ENCODE results near the gene NDUFS1.
"Not testable (repeated sequence)": the region's sequence is repeated elsewhere in the genome, so short reads cannot be mapped to it uniquely, and the experiment has no call there.

Gene NDUFS1

DNA sequence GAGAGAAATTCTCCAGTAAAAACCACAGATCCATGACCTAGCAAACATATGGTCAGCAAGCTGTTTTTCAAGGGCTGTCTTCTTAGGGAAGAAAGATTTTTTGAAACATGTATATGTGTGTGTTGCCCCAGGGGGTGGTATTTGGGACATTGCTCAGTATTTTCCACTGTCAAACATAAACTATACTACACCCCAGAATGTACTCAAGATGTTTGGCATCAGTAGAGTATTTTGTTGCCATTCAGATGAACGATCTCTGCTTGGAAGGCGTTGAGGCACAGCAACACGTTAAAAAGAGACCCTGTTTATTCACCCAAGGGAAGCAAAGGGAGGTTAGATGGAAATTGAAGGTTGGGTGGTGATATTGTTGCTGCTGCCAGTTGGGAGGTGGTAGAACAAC is 30.4 kb upstream of the NDUFS1 start:
- Histone ChIP-seq H3K4me2 (ENCODE audit: low read length) (no peak overlapping the region), H3K4me1 (ENCODE audit: low read length) (peaks cover 10% of the 10 kb centered on the region), H3K36me3 (replicated peaks; ENCODE audit: low read depth, low read length) (no peaks in the 10 kb centered on the region), H3K27me3 (ENCODE audit: low read depth, low read length) (no peaks in the 10 kb centered on the region), H4K20me1 (ENCODE audit: insufficient read depth, low read length) (no peaks in the 10 kb centered on the region), H2AFZ (ENCODE audit: low read depth, low read length) (no peak overlapping the region), H3K9ac (ENCODE audit: low read length) (no peak overlapping the region), H3K27ac (ENCODE audit: low read length) (no peak overlapping the region), H3K9me3 (ENCODE audit: insufficient read depth, low read length) (no peaks in the 10 kb centered on the region), H3K79me2 (ENCODE audit: low read length) (no peaks in the 10 kb centered on the region), H3K4me3 (ENCODE audit: low read length) (no peak overlapping the region)
- TF ChIP-seq, protein P1, sequence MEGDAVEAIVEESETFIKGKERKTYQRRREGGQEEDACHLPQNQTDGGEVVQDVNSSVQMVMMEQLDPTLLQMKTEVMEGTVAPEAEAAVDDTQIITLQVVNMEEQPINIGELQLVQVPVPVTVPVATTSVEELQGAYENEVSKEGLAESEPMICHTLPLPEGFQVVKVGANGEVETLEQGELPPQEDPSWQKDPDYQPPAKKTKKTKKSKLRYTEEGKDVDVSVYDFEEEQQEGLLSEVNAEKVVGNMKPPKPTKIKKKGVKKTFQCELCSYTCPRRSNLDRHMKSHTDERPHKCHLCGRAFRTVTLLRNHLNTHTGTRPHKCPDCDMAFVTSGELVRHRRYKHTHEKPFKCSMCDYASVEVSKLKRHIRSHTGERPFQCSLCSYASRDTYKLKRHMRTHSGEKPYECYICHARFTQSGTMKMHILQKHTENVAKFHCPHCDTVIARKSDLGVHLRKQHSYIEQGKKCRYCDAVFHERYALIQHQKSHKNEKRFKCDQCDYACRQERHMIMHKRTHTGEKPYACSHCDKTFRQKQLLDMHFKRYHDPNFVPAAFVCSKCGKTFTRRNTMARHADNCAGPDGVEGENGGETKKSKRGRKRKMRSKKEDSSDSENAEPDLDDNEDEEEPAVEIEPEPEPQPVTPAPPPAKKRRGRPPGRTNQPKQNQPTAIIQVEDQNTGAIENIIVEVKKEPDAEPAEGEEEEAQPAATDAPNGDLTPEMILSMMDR (IDR thresholded peaks at IDR 0.05; ENCODE audit: low read depth, low read length) = no peak
- TF ChIP-seq EZH2phosphoT487 (IDR thresholded peaks at IDR 0.05; ENCODE audit: low read depth) = no peak

DNA sequence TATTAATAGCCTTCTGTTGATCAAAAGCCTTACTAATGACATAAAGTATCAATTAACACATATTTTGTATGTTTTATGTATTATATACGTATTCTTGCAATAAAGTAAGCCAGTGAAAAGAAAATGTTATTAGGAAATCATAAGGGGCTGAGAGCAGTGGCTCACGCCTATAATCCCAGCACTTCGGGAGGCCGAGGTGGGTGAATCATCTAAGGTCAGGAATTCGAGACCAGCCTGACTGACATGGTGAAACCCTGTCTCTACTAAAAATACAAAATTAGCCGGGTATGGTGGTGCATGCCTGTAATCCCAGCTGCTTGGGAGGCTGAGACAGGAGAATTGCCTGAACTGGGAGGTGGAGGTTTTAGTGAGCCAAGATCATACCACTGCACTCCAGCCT is 22.3 kb upstream of the NDUFS1 start:
- H3K4me1 ChIP-seq (ENCODE audit: low read length); H3K4me2 ChIP-seq (ENCODE audit: low read length); H3K9ac ChIP-seq (ENCODE audit: low read length); H3K27ac ChIP-seq (ENCODE audit: low read length); H2AFZ ChIP-seq (ENCODE audit: low read depth, low read length); H3K4me3 ChIP-seq (ENCODE audit: low read length); H4K20me1 ChIP-seq (ENCODE audit: insufficient read depth, low read length); H3K27me3 ChIP-seq (ENCODE audit: low read depth, low read length); H3K36me3 ChIP-seq (replicated peaks; ENCODE audit: low read depth, low read length); H3K9me3 ChIP-seq (ENCODE audit: insufficient read depth, low read length); H3K79me2 ChIP-seq (ENCODE audit: low read length): not testable (repeated sequence)

DNA sequence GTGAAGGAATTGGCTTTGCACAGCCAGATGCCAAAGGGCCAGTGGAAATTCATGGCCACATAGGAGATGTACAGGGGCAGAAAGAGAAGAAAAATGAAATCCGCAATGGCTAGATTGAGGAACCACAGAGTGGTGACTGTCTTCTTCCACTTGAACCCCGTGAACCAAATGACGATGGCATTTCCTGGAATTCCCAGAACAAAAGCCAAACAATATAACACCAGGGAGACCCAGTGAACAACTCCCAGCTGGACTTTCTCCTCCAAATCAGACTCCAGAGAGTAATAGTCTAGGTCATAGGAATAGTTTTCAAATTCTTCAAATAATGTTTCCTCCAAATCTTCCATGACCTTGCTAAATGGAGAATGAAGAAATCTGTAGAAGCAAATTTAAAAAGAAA is 17.7 kb upstream of the NDUFS1 start:
- H3K9me3 ChIP-seq (ENCODE audit: insufficient read depth, low read length) = no peaks in the 10 kb centered on the region
- no peak for TF ChIP-seq EZH2phosphoT487 (IDR thresholded peaks at IDR 0.05; ENCODE audit: low read depth)
- TF ChIP-seq, protein P1 (IDR thresholded peaks at IDR 0.05; ENCODE audit: low read depth, low read length) = no peak
- H3K27me3 ChIP-seq (ENCODE audit: low read depth, low read length) = no peaks in the 10 kb centered on the region
- H3K4me3 ChIP-seq (ENCODE audit: low read length) = no peak overlapping the region
- H3K79me2 ChIP-seq (ENCODE audit: low read length) = no peaks in the 10 kb centered on the region
- H4K20me1 ChIP-seq (ENCODE audit: insufficient read depth, low read length) = no peaks in the 10 kb centered on the region
- H3K4me2 ChIP-seq (ENCODE audit: low read length) = no peak overlapping the region
- no peak overlapping the region for H3K9ac ChIP-seq (ENCODE audit: low read length)
- H3K36me3 ChIP-seq (replicated peaks; ENCODE audit: low read depth, low read length) = no peaks in the 10 kb centered on the region
- H3K27ac ChIP-seq (ENCODE audit: low read length) = no peak overlapping the region
- H3K4me1 ChIP-seq (ENCODE audit: low read length) = no peaks in the 10 kb centered on the region
- H2AFZ ChIP-seq (ENCODE audit: low read depth, low read length) = no peak overlapping the region

DNA sequence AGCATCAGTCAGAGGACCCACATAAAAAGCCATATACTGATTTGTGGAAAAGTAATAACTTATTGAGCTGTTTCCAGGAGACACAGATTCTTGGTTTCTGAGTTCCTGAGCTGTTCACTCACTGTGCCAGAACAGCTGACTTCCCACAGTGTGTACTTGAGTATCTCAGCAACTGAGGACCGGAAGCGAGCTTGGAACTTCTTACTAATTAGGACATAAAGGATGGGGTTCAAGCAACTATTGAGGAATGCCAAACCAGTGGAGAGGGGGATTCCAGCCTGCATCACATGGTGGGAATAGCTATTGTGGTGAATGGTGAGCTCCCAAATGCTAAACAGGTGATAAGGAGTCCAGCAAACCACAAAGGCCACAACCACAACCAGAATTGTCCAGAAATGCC is 16.9 kb upstream of the NDUFS1 start:
- no peaks in the 10 kb centered on the region for H3K4me1 ChIP-seq (ENCODE audit: low read length)
- no peak overlapping the region for H3K4me3 ChIP-seq (ENCODE audit: low read length)
- H3K27me3 ChIP-seq (ENCODE audit: low read depth, low read length) = no peaks in the 10 kb centered on the region
- no peak overlapping the region for H2AFZ ChIP-seq (ENCODE audit: low read depth, low read length)
- H3K27ac ChIP-seq (ENCODE audit: low read length) = no peak overlapping the region
- no peak overlapping the region for H3K9ac ChIP-seq (ENCODE audit: low read length)
- no peaks in the 10 kb centered on the region for H3K79me2 ChIP-seq (ENCODE audit: low read length)
- H3K9me3 ChIP-seq (ENCODE audit: insufficient read depth, low read length) = no peaks in the 10 kb centered on the region
- no peak overlapping the region for H3K4me2 ChIP-seq (ENCODE audit: low read length)
- no peak for TF ChIP-seq EZH2phosphoT487 (IDR thresholded peaks at IDR 0.05; ENCODE audit: low read depth)
- TF ChIP-seq, protein P1 (IDR thresholded peaks at IDR 0.05; ENCODE audit: low read depth, low read length) = no peak
- H3K36me3 ChIP-seq (replicated peaks; ENCODE audit: low read depth, low read length) = no peaks in the 10 kb centered on the region
- H4K20me1 ChIP-seq (ENCODE audit: insufficient read depth, low read length) = no peaks in the 10 kb centered on the region

DNA sequence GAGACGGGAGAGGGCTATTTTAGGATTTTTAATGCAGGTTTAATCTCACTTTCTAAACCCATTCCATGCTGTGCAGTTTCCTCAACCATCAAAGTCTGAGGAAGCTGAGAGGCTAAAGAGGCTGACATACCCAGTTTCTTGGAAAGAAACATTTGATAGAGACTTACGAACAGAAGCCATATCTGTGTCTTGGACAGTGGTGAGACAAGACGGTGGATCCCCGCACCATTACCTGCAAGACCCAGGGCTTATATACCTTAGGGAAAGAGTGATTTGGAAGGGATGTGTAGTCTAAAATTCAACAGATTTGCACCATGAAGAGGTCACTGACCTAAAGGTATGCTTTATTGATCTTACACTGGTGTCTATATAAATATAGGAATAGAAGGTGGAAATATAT is 13.9 kb upstream of the NDUFS1 start:
- TF ChIP-seq, protein P1 (IDR thresholded peaks at IDR 0.05; ENCODE audit: low read depth, low read length) = no peak
- no peak for TF ChIP-seq EZH2phosphoT487 (IDR thresholded peaks at IDR 0.05; ENCODE audit: low read depth)
- Histone ChIP-seq H3K9me3 (ENCODE audit: insufficient read depth, low read length) (no peaks in the 10 kb centered on the region), H3K79me2 (ENCODE audit: low read length) (no peaks in the 10 kb centered on the region), H3K4me1 (ENCODE audit: low read length) (no peaks in the 10 kb centered on the region), H3K4me3 (ENCODE audit: low read length) (no peak overlapping the region), H3K36me3 (replicated peaks; ENCODE audit: low read depth, low read length) (no peaks in the 10 kb centered on the region), H3K27ac (ENCODE audit: low read length) (no peak overlapping the region), H3K9ac (ENCODE audit: low read length) (no peak overlapping the region), H2AFZ (ENCODE audit: low read depth, low read length) (no peak overlapping the region), H4K20me1 (ENCODE audit: insufficient read depth, low read length) (no peaks in the 10 kb centered on the region), H3K4me2 (ENCODE audit: low read length) (no peak overlapping the region), H3K27me3 (ENCODE audit: low read depth, low read length) (no peaks in the 10 kb centered on the region)

DNA sequence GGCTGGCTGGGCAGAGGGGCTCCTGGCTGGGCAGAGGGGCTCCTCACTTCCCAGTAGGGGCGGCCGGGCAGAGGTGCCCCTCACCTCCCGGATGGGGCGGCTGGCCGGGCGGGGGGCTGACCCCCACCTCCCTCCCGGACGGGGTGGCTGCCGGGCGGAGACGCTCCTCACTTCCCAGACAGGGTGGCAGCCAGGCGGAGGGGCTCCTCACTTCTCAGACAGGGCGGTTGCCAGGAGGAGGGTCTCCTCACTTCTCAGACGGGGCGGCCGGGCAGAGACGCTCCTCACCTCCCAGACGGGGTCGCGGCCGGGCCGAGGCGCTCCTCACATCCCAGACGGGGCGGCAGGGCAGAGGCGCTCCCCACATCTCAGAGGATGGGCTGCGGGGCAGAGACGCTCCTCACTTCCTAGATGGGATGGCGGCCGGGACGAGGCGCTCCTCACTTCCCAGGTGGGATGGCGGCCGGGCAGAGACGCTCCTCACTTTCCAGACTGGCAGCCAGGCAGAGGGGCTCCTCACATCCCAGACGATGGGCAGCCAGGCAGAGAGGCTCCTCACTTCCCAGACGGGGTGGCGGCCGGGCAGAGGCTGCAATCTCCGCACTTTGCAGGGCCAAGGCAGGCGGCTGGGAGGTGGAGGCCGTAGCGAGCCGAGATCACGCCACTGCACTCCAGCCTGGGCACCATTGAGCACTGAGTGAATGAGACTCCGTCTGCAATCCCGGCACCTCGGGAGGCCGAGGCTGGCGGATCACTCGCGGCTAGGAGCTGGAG is 12.6 kb upstream of the NDUFS1 start:
- H3K4me2 ChIP-seq (ENCODE audit: low read length); H3K9ac ChIP-seq (ENCODE audit: low read length); H3K36me3 ChIP-seq (replicated peaks; ENCODE audit: low read depth, low read length); H4K20me1 ChIP-seq (ENCODE audit: insufficient read depth, low read length); H3K27ac ChIP-seq (ENCODE audit: low read length); H2AFZ ChIP-seq (ENCODE audit: low read depth, low read length); H3K79me2 ChIP-seq (ENCODE audit: low read length); H3K4me3 ChIP-seq (ENCODE audit: low read length); H3K27me3 ChIP-seq (ENCODE audit: low read depth, low read length); H3K9me3 ChIP-seq (ENCODE audit: insufficient read depth, low read length); H3K4me1 ChIP-seq (ENCODE audit: low read length): not testable (repeated sequence)
